OCI-LY3 (cell line): Measurements from ENCODE around the gene PEAK1.

Experiments
- EZH2phosphoT487 ChIP-seq: fragments of 200-600 bp; shearing (Covaris generic); IDR thresholded peaks from 2 replicates; pipeline ENCODE4 v1.6.1; 2018; ENCODE audit warnings: antibody characterized with exemption, mixed run types, low read depth
- TF ChIP-seq, protein P1 (sequence below): fragments of 200-600, 300-600 bp; sonication (generic); IDR thresholded peaks from 2 replicates; pipeline ENCODE4 v1.5.1; 2014; ENCODE audit warnings: antibody characterized with exemption, low read length, low read depth

DNA sequence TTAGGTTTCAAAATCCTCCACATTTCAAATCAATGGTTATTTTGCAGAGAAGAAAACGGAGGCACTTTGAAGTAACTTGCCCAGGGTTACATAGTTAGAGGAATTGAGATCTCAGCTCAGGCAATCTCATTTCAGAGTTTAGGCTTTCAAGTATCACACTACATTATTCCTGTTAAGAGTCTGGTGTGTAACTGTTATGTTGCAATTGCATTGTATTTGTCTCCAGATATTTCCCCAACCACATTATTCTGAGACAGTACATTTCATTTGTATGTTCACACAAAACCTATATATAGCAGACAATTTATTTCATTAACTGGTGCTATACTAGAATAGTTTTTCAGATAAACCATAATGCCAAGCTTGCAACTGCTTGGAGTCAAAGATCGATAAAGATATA lies 194.8 kb downstream of the PEAK1 start:
- TF ChIP-seq, protein P1, sequence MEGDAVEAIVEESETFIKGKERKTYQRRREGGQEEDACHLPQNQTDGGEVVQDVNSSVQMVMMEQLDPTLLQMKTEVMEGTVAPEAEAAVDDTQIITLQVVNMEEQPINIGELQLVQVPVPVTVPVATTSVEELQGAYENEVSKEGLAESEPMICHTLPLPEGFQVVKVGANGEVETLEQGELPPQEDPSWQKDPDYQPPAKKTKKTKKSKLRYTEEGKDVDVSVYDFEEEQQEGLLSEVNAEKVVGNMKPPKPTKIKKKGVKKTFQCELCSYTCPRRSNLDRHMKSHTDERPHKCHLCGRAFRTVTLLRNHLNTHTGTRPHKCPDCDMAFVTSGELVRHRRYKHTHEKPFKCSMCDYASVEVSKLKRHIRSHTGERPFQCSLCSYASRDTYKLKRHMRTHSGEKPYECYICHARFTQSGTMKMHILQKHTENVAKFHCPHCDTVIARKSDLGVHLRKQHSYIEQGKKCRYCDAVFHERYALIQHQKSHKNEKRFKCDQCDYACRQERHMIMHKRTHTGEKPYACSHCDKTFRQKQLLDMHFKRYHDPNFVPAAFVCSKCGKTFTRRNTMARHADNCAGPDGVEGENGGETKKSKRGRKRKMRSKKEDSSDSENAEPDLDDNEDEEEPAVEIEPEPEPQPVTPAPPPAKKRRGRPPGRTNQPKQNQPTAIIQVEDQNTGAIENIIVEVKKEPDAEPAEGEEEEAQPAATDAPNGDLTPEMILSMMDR, result no peak
- no peak for TF ChIP-seq EZH2phosphoT487
